Small intestine (tissue), 7 donors: ENCODE data around the gene DRG1. TPM values are rescaled to one million over a fixed set of nuclear protein-coding genes. Genes with fewer than 3 reads are reported as not detected.

Experiments used
- DNase-seq, 2 donors: peaks; one replicate each; pipeline versions ENCODE4 v3.0.0 to v3.0.0-alpha.2; 2013
- FAIRE-seq: peaks from 2 replicates; lab custom pipeline; 2012; peaks lifted over from hg19 to GRCh38; lab: Jason Lieb, UNC
- H3K27ac ChIP-seq, 3 donors: one replicate each; pipeline ENCODE4 v1.5.1; 2013; ENCODE audit warnings: low read length in 2 of 3, mild to moderate bottlenecking in 2 of 3, control low read depth in 1 of 3, inconsistent platforms in 1 of 3, low read depth in 1 of 3, moderate library complexity in 1 of 3
- H3K27me3 ChIP-seq, 3 donors: one replicate each; pipeline ENCODE4 v1.6.1; 2013; ENCODE audit warnings: low read length in 3 of 3, inconsistent platforms in 1 of 3; ENCODE audit not compliant: control insufficient read depth in 3 of 3, insufficient read depth in 3 of 3
- H3K36me3 ChIP-seq, 3 donors: one replicate each; pipeline ENCODE4 v1.6.1; 2013; ENCODE audit warnings: low read length in 3 of 3, inconsistent platforms in 1 of 3, low read depth in 1 of 3, mild to moderate bottlenecking in 1 of 3, moderate library complexity in 1 of 3; ENCODE audit not compliant: control insufficient read depth in 3 of 3, insufficient read depth in 2 of 3
- H3K4me1 ChIP-seq, 3 donors: one replicate each; pipeline ENCODE4 v1.6.1; 2013; ENCODE audit warnings: low read length in 2 of 3, inconsistent platforms in 1 of 3, low read depth in 1 of 3, mild to moderate bottlenecking in 1 of 3, moderate library complexity in 1 of 3; ENCODE audit not compliant: control insufficient read depth in 3 of 3, insufficient read depth in 2 of 3
- H3K4me3 ChIP-seq, 3 donors: one replicate each; pipeline ENCODE4 v1.5.1; 2013; ENCODE audit warnings: low read length in 3 of 3, control low read depth in 1 of 3, inconsistent platforms in 1 of 3, low read depth in 1 of 3, mild to moderate bottlenecking in 1 of 3, moderate library complexity in 1 of 3
- H3K9me3 ChIP-seq, 2 donors: one replicate each; pipeline ENCODE4 v1.6.1; 2013; ENCODE audit warnings: low read depth in 1 of 2, low read length in 1 of 2; ENCODE audit not compliant: control insufficient read depth in 2 of 2, insufficient read depth in 1 of 2
- WGBS, 3 donors: extraction: QIAGEN DNeasy Blood & Tissue Kit; methylation state at CpG; one replicate each; pipeline ENCODE4 v1.1.7; 2013; 5-methylcytosine and 5-hydroxymethylcytosine counted together
- polyA plus RNA-seq, 4 donors: library from polyadenylated mRNA; stranded (reverse) in 3 of 4; unstranded in 1 of 4; fragments of 200-250 nt in 3 of 4; fragments of 120-200 nt in 1 of 4; gene quantifications; one replicate each; pipeline versions ENCODE4 v1.2.1 to v1.2.3, GENCODE V29; 2013
- donor health status: healthy with polysubstance abuse.
- donor health status: control.
- donor health status: control.
- donor health status: Bipolar disorder and iron deficiency.
- donor health status: healthy.

DRG1 gene
- polyA plus RNA-seq, 4 donors: 39.2 to 58.6 (median 43.1) TPM

- 94 to 95% (median 95%) methylated on average over 9 of the region's 9 CpGs for WGBS, 3 donors
- Histone ChIP-seq H3K9me3 (no peaks in the 10 kb centered on the region), H3K27me3 (no peaks in the 10 kb centered on the region), H3K27ac (no peak overlapping the region), H3K4me1 (no peaks in the 10 kb centered on the region), H3K36me3 (peaks cover 15 to 56% (median 26%) of the 10 kb centered on the region in 3 donors), H3K4me3 (no peak overlapping the region)
- DNase-seq (no peak), FAIRE-seq (no peak)
Measured at GRCh38 chr22:31425331-31426050, 26.1 kb downstream of the DRG1 start.

- Histone ChIP-seq H3K27ac (no peak overlapping the region), H3K4me3 (no peak overlapping the region), H3K36me3 (peaks cover 23 to 67% (median 27%) of the 10 kb centered on the region in 3 donors), H3K4me1 (no peaks in the 10 kb centered on the region), H3K27me3 (no peaks in the 10 kb centered on the region), H3K9me3 (no peaks in the 10 kb centered on the region)
- WGBS, 3 donors: 95% methylated on average over 5 of the region's 5 CpGs
- no peak for DNase-seq
- no peak for FAIRE-seq
Measured at GRCh38 chr22:31431950-31432349, 32.5 kb downstream of the DRG1 start.

DNA sequence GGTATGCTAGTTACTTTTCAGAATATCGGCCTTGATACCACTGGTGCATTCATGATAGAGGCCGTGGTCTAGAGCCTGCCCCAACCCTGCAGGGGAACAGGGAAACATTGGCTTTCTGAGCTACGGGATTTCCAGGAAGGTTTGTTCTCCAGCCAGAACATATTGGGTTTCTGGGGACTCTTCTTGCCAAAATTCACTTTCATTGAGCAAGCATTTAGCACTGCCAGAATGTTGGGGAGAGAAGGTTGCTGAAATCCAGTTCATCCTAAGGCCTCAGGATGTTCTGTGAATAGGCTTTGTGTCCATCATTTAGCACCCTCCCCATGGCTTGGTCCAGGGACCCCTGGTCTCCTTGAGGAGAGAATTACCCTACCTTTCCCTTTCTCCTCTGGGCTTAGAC is 36.7 kb downstream of the DRG1 start:
- FAIRE-seq (no peak), DNase-seq (no peak)
- Histone ChIP-seq H3K4me3 (no peak overlapping the region), H3K36me3 (peaks cover 39 to 66% (median 40%) of the 10 kb centered on the region in 3 donors), H3K9me3 (no peaks in the 10 kb centered on the region), H3K27me3 (no peaks in the 10 kb centered on the region), H3K4me1 (no peaks in the 10 kb centered on the region), H3K27ac (no peak overlapping the region)
- WGBS, 3 donors: 86 to 97% (median 93%) methylated on average over 3 of the region's 3 CpGs

GRCh38 chr22:31439808-31440207 is 40.4 kb downstream of the DRG1 start:
- H3K9me3 ChIP-seq: no peaks in the 10 kb centered on the region
- 72 to 79% (median 73%) methylated on average over 8 of the region's 8 CpGs for WGBS, 3 donors
- H3K4me3 ChIP-seq: no peak overlapping the region
- peaks cover 34 to 63% (median 42%) of the 10 kb centered on the region in 3 donors for H3K36me3 ChIP-seq
- no peak overlapping the region for H3K27ac ChIP-seq
- H3K4me1 ChIP-seq: no peaks in the 10 kb centered on the region
- no peaks in the 10 kb centered on the region for H3K27me3 ChIP-seq
- DNase-seq (no peak), FAIRE-seq (no peak)

DNA sequence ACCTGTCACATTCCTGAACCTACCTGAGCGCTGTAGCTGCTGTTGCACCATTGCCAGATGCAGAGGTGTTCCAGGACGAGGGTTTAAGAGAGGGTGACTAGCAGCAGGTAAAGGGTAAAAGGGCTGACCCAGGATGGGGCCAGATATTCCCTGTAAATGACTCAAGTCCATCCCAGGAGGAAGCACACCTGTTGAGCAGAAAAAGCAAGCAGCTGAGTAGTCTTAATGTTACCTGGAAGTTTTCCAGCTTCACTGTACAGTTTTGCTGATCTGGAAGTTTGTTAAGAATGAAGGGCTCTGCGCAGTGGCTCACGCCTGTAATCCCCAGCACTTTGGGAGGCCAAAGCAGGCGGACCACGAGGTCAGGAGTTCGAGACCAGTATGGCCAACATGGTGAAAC is 41.3 kb downstream of the DRG1 start:
- Histone ChIP-seq H3K9me3 (no peaks in the 10 kb centered on the region), H3K4me1 (no peaks in the 10 kb centered on the region), H3K27ac (no peak overlapping the region), H3K27me3 (no peaks in the 10 kb centered on the region), H3K4me3 (no peak overlapping the region), H3K36me3 (peaks cover 29 to 58% (median 38%) of the 10 kb centered on the region in 3 donors)
- no peak for FAIRE-seq
- whole genome bisulfite sequencing, 3 donors: 89 to 94% (median 91%) methylated on average over 7 of the region's 7 CpGs
- no peak for DNase-seq

- Histone ChIP-seq H3K27ac (no peak overlapping the region), H3K9me3 (no peaks in the 10 kb centered on the region), H3K4me1 (no peaks in the 10 kb centered on the region), H3K36me3 (peaks cover 29 to 57% (median 33%) of the 10 kb centered on the region in 3 donors), H3K27me3 (no peaks in the 10 kb centered on the region), H3K4me3 (no peak overlapping the region)
- DNase-seq: no peak
- no peak for FAIRE-seq
- 95 to 98% (median 98%) methylated on average over 5 of the region's 5 CpGs for WGBS, 3 donors
Measured at GRCh38 chr22:31441652-31442051, 42.2 kb downstream of the DRG1 start.

DNA sequence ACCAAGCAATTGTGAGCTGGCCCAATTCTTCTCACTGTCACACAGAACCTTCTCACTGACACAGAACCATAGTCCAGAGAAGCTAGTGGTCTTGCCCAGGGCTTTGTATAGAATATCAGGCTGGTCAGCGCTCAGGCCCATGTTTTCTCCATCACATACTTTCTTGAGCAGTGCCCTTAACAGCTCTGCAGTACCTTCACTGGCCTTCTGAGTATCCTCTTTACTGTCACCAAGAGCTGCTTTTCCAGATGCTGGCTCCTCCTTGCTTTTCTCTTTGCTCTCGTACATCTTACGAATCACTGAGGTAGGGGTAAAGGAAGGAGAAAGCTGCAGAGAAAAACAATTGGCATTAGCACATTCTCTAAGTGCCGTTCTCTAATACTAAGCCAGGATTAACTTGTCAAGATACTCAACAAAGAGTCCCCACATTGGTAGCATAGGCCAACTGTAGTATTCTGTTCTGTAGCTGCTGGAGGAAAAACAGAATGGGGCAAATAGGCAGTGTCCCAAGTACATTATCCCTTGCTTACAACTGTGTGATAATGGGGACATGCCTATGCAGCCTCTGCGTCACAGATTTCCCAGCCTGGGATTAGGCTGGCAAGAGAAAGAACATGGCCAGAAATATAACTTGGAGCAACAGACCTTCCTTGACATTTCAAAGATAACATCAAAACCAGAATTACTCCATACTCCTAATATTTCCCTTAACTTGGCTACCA is 43.5 kb downstream of the DRG1 start:
- no peaks in the 10 kb centered on the region for H3K27me3 ChIP-seq
- WGBS, 3 donors: 92 to 95% (median 94%) methylated on average over 5 of the region's 5 CpGs
- no peak for DNase-seq
- H3K4me3 ChIP-seq: no peak overlapping the region
- peaks cover 21 to 59% (median 22%) of the 10 kb centered on the region in 3 donors for H3K36me3 ChIP-seq
- H3K27ac ChIP-seq: no peak overlapping the region
- no peaks in the 10 kb centered on the region for H3K4me1 ChIP-seq
- FAIRE-seq: no peak
- no peaks in the 10 kb centered on the region for H3K9me3 ChIP-seq

GRCh38 chr22:31443516-31443915 is 44.1 kb downstream of the DRG1 start:
- WGBS, 3 donors: 84 to 90% (median 88%) methylated on average over 6 to 7 of the region's 7 CpGs
- no peak overlapping the region for H3K4me3 ChIP-seq
- no peak for FAIRE-seq
- H3K27me3 ChIP-seq: no peaks in the 10 kb centered on the region
- no peaks in the 10 kb centered on the region for H3K9me3 ChIP-seq
- peaks cover 20 to 65% (median 21%) of the 10 kb centered on the region in 3 donors for H3K36me3 ChIP-seq
- no peak overlapping the region for H3K27ac ChIP-seq
- no peak for DNase-seq
- H3K4me1 ChIP-seq: no peaks in the 10 kb centered on the region
